Peyer's patch (tissue), 4 donors: ENCODE measurements around the gene NRGN. TPM values are rescaled to one million over a fixed set of nuclear protein-coding genes. Genes with fewer than 3 reads are reported as not detected.

Source experiments
- DNase-seq, 3 donors: peaks; one replicate each; pipeline ENCODE4 v3.0.0-alpha.2; 2017 to 2019
- H3K27ac ChIP-seq, 4 donors: fragments of 200-600 bp; sonication (generic); one replicate each; pipeline ENCODE4 v1.5.1; 2016 to 2019
- H3K27me3 ChIP-seq, 2 donors: fragments of 200-600 bp; sonication (generic); one replicate each; pipeline ENCODE4 v1.5.1; 2019
- H3K36me3 ChIP-seq, 3 donors: fragments of 200-600 bp; sonication (generic); one replicate each; pipeline ENCODE4 v1.5.1; 2016 to 2019
- H3K4me1 ChIP-seq, 4 donors: fragments of 200-600 bp; sonication (generic); one replicate each; pipeline ENCODE4 v1.5.1; 2016 to 2019
- H3K4me3 ChIP-seq, 4 donors: fragments of 200-600 bp; sonication (generic); 1 replicate in 3 of 4; 2 replicates in 1 of 4; pipeline ENCODE4 v1.5.1; 2016 to 2019; ENCODE audit warnings: mild to moderate bottlenecking in 1 of 4
- H3K9me3 ChIP-seq, 4 donors: fragments of 200-600 bp; sonication (generic); one replicate each; pipeline ENCODE4 v1.5.1; 2016 to 2019; ENCODE audit warnings: mild to moderate bottlenecking in 1 of 4
- POLR2A ChIP-seq, 2 donors: fragments of 450-650 bp; IDR thresholded peaks; one replicate each; pipeline ENCODE4 v1.5.1; 2017; ENCODE audit warnings: antibody characterized with exemption in 2 of 2, mild to moderate bottlenecking in 2 of 2, moderate library complexity in 2 of 2
- total RNA-seq, 4 donors: library from RNA; depleted of rRNA; stranded (reverse); fragments of >200 nt; gene quantifications; one replicate each; pipeline ENCODE4 v1.1.0, GENCODE V29; 2016
- TF ChIP-seq, protein P1 (sequence below), 6 experiments: fragments of 450-650 bp in 4 of 6; fragments of 200-600 bp in 2 of 6; sonication (generic) in 1 of 6; IDR thresholded peaks; one replicate each; pipeline ENCODE4 v1.5.1; 2017 to 2019; ENCODE audit warnings: antibody characterized with exemption in 6 of 6, mild to moderate bottlenecking in 3 of 6, moderate library complexity in 1 of 6

Gene NRGN
- total RNA-seq, 4 donors from 2014 or later, result 0.67 to 10.7 TPM; not detected in 2

DNA sequence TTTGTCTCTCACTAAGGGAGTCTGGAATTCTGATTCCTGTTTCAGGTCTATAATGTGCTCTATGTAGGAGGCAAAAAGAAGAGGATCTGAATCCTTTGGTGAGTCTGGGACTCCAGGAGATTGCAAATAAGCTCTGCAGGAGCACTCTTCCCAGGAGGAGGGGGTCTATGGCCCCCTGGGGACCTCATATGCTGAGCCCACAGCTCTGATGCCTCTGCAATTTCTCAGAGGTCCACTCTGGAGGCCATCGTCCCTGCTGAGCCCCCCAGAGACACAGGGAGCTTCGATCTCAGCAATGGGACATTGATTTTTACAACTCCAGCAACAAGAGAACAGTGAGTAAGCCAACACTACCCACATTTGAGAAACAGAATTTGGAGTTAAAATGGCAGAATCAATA, 20.2 kb upstream of the NRGN start:
- TF ChIP-seq POLR2A (IDR thresholded peaks at IDR 0.05), result no peak
- TF ChIP-seq, protein P1, sequence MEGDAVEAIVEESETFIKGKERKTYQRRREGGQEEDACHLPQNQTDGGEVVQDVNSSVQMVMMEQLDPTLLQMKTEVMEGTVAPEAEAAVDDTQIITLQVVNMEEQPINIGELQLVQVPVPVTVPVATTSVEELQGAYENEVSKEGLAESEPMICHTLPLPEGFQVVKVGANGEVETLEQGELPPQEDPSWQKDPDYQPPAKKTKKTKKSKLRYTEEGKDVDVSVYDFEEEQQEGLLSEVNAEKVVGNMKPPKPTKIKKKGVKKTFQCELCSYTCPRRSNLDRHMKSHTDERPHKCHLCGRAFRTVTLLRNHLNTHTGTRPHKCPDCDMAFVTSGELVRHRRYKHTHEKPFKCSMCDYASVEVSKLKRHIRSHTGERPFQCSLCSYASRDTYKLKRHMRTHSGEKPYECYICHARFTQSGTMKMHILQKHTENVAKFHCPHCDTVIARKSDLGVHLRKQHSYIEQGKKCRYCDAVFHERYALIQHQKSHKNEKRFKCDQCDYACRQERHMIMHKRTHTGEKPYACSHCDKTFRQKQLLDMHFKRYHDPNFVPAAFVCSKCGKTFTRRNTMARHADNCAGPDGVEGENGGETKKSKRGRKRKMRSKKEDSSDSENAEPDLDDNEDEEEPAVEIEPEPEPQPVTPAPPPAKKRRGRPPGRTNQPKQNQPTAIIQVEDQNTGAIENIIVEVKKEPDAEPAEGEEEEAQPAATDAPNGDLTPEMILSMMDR (IDR thresholded peaks at IDR 0.05), result no peak
- H3K36me3 ChIP-seq, result no peaks in the 10 kb centered on the region

DNA sequence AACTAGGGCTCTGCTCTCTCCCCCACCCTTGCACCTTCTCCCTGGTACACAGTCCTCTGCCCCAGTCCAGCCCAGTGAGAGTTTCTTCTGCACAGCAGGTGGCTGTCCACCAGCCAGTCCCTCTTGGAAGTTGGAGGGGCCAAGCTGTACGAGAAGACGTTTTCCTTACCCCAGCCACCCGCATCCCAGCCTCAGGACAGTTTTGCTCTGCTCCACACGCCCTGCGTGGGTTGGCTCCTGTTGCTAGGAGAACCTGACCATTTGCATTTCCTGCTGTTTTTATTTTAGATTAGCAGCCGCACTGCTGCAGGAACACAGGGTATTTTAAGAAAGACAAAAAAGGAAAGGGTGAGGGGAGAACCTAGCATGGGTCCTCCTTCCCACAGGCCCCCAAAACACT, 17.6 kb upstream of the NRGN start:
- Histone ChIP-seq H3K4me3 (no peak overlapping the region), H3K36me3 (no peaks in the 10 kb centered on the region), H3K27me3 (no peaks in the 10 kb centered on the region), H3K27ac (no peak overlapping the region), H3K4me1 (peaks cover 3 to 21% (median 7%) of the 10 kb centered on the region in 4 donors), H3K9me3 (no peaks in the 10 kb centered on the region)
- no peak for DNase-seq
- TF ChIP-seq POLR2A (IDR thresholded peaks at IDR 0.05), result no peak
- TF ChIP-seq, protein P1 (IDR thresholded peaks at IDR 0.05), result no peak

More for the DNA sequence above, 20.2 kb upstream of the NRGN start:
- H3K9me3 ChIP-seq, result no peaks in the 10 kb centered on the region
- H3K27me3 ChIP-seq, result no peaks in the 10 kb centered on the region
- H3K4me1 ChIP-seq, result peaks cover 0 to 12% (median 6%) of the 10 kb centered on the region in 4 donors
- no peak overlapping the region for H3K27ac ChIP-seq
- DNase-seq, result no peak
- H3K4me3 ChIP-seq, result no peak overlapping the region

DNA sequence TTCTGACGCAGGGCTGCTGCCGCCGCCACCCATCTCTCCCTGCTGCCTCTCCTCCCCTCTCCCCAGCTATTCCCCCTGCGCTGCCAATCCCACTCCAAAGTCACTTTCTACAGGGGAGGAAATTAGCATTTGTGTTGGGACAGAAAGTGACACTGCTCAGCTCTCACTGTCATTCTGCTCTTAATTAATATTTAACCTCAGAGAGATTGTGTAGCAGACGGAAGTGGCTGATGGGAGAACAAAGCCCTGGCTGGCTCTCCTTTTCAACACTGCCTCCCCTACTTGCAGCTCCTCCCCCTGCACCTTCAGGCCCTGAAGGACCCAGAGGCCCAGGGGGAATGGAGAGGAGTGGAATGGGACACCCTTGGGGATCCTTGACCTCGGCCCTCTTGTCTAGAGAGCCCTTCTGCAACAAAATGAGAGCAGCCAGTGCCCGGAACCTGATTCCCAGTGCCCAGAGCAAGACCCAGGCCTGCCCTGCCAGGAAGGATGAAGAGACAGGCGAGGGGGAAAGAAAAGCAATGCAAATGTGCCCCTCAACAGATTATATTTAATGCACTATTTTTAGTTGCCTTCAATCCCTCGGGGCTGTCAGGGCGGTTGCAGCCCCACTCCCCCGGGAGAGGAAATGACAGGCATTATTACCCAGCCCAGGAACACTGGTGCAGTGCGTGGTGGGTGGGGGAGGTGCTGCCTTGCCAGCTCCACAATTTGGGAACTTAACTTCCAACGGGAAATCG, 14.6 kb upstream of the NRGN start:
- Histone ChIP-seq H3K27me3 (no peaks in the 10 kb centered on the region), H3K36me3 (no peaks in the 10 kb centered on the region), H3K4me3 (peak overlapping the region in 2 of 4 donors; percentile 21 to 28), H3K9me3 (no peaks in the 10 kb centered on the region), H3K27ac (peak overlapping the region in 1 of 4 donors; percentile 22), H3K4me1 (peaks cover 0 to 10% (median 2%) of the 10 kb centered on the region in 4 donors)
- peak in 1 of 3 donors; percentile 55 for DNase-seq
- TF ChIP-seq POLR2A (IDR thresholded peaks at IDR 0.05), result no peak
- TF ChIP-seq, protein P1 (IDR thresholded peaks at IDR 0.05), result no peak

DNA sequence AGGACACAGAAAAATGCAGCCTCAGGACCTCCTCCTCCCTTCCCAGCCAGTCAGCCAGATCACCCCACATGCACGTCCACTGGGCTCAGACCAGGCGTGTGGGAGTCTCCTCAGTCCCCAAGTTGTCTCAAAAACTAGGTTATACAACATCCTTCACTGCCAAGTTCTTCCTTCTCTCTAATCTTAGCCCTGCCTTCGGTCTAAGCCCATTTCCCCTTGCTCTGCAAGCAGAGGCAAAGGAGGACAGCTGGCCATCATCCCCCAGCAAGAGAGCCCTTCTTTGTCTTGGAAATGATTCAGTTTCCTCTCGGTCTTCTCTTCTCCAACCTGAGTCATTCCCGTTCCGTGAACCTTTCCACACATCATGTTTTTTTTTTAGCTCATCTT, 14.0 kb upstream of the NRGN start:
- H3K27ac ChIP-seq, result peak overlapping the region in 1 of 4 donors; percentile 22
- H3K27me3 ChIP-seq, result no peaks in the 10 kb centered on the region
- H3K36me3 ChIP-seq, result no peaks in the 10 kb centered on the region
- no peaks in the 10 kb centered on the region for H3K9me3 ChIP-seq
- TF ChIP-seq, protein P1 (IDR thresholded peaks at IDR 0.05), result no peak
- TF ChIP-seq POLR2A (IDR thresholded peaks at IDR 0.05), result no peak
- peaks cover 0 to 10% (median 2%) of the 10 kb centered on the region in 4 donors for H3K4me1 ChIP-seq
- no peak overlapping the region for H3K4me3 ChIP-seq
- no peak for DNase-seq

DNA sequence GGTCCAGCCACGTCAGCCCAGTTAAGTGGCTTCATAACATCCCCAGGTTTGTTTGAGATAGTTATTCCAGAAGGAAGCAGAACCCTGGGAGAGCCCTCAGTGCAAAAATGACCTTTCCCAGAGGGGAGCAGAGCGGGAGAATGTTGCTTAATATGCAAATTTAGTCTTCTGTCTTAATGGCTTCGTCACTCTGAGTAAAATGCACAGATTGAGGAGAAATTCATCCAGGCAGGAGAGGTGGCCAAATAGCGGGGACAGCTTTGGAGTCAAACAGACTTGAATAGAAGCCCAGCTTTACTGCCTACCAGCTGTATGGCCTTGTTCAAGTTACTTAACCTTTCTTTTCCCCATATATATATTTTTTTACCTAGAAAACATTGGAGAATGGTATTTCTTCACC, 12.3 kb upstream of the NRGN start:
- TF ChIP-seq, protein P1 (IDR thresholded peaks at IDR 0.05), result no peak
- no peak for TF ChIP-seq POLR2A (IDR thresholded peaks at IDR 0.05)
- Histone ChIP-seq H3K27me3 (no peaks in the 10 kb centered on the region), H3K27ac (no peak overlapping the region), H3K36me3 (no peaks in the 10 kb centered on the region), H3K4me3 (no peak overlapping the region), H3K9me3 (no peaks in the 10 kb centered on the region), H3K4me1 (peaks cover 0 to 10% (median 2%) of the 10 kb centered on the region in 4 donors)
- DNase-seq, result no peak
